ENCODE data around the gene CEP164. TPM values are rescaled to one million over a fixed set of nuclear protein-coding genes. Genes with fewer than 3 reads are reported as not detected.

Gene CEP164
- total and polyA plus RNA-seq, 2 of the 8 experiments (the other 6 are each of a cell fraction or from before 2014, with no cell fraction given), result 8.4 to 20.8 TPM

DNA sequence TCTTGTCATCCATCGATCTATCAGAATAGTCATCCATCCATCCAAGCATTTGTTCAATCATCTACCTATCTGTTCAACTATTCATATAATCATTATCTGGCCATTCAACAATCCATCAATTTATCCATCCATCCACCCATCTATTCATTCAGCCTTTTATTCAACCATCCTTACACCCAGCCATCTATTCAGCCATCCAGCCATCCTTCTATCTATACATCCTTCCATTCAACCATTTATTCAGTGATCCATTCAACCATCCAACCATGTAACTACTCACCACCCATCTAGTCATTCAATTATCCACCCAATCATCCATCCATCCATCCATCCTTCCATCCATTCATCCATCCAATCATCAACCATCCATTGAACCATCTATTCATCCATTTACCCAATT, 106.8 kb downstream of the CEP164 start (continued):
- TF ChIP-seq SIN3A (conservative IDR thresholded peaks at IDR 0.05 in 1 of 2, IDR thresholded peaks at IDR 0.05 in 1 of 2; ENCODE audit: low read depth in 1 of 2, low read length in 2 of 2), result no peak
